HG02588 (cell line): ENCODE data around the gene FOXK1.
"Not testable (repeated sequence)": the region's sequence is repeated elsewhere in the genome, so short reads cannot be mapped to it uniquely, and the experiment has no call there.

Experiments
- ATAC-seq: cut with Tn5 transposase; IDR thresholded peaks from one replicate; pipeline ENCODE4 v1.9.1; 2021; ENCODE audit warnings: mild to moderate bottlenecking, moderate library complexity; ENCODE audit not compliant: unreplicated experiment

Gene FOXK1

DNA sequence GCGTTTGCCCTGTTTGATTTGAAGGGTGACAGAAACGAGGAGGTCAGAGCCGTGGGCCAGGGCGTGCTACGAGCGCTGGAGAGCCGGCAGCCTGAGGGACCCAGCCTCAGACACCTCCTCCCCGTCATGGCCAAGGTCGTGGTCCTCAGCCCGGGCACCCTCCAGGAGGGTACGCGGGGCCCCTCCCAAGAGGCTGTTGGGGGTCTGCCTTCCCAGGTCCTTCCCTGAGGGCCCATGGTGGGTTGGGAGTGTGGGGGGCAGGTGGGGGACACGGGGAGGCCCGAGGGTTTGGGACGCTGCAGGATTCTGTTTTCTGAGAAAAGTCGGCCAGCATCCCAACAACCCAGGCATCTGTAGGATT lies 101.2 kb downstream of the FOXK1 start:
- no peak for ATAC-seq

DNA sequence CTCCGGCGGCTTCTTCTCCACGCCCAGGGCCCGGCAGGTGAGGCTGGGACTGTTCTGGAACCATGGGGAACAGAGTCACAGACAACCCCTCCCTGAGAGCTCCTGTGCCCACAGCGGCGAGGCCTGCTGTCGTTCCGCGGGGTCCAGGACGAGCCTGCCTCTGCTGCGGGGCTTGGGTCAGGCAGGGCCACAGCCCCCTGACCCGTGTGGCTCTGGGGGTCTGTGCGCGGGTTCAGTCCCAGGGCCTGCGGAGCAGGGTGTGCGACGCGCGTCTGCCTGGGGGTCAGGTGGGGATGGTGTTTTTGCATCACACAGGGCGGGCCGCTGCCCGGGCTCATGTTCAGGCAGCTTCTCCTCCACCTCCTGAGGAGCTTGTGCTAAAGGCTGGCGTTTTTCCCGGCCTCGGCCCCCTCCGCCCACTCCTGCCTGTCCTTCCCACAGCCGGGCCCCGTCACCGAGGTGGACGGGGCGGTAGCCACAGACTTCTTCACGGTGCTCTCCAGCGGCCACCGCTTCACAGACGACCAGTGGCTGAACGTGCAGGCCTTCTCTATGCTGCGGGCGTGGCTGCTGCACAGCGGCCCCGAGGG lies 101.8 kb downstream of the FOXK1 start:
- no peak for ATAC-seq

GRCh38 chr7:4784799-4785198 lies 102.7 kb downstream of the FOXK1 start:
- no peak for ATAC-seq

DNA sequence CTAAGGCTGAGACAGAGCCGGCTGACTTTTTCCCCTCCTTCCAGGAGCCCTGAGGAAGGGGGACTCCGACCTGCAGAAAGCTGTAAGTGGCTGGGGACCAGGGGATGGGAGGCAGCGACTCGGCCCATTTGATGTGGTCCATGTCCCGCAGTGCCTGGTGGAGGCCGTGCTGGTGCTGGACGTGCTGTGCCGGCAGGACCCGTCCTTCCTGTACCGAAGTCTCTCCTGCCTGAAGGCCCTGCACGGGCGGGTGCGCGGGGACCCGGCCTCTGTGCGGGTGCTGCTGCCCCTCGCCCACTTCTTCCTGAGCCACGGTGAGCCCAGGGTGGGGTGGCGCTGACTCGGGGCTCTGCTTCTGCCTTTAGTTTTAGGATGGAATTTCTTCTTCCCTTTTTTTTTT lies 103.3 kb downstream of the FOXK1 start:
- ATAC-seq, result no peak

DNA sequence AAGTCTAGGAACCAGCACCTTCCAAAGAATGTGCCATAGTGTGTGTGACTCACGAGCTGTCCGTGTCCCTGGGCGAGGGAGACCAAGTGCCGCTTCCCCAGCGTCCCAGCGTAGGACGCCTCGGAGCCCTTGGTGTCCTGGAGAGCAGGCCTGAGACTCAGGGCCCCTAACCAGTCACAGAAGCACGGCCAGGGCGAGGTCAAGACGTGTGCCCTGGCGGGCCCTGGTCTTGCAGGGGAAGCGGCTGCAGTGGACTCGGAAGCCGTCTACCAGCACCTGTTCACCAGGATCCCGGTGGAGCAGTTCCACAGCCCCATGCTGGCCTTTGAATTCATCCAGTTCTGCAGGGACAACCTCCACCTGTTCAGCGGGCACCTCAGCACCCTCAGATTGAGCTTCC lies 103.9 kb downstream of the FOXK1 start:
- ATAC-seq, result no peak

- ATAC-seq, result no peak
These were observed 105.4 kb downstream of the FOXK1 start for GRCh38 chr7:4787541-4787940.

DNA sequence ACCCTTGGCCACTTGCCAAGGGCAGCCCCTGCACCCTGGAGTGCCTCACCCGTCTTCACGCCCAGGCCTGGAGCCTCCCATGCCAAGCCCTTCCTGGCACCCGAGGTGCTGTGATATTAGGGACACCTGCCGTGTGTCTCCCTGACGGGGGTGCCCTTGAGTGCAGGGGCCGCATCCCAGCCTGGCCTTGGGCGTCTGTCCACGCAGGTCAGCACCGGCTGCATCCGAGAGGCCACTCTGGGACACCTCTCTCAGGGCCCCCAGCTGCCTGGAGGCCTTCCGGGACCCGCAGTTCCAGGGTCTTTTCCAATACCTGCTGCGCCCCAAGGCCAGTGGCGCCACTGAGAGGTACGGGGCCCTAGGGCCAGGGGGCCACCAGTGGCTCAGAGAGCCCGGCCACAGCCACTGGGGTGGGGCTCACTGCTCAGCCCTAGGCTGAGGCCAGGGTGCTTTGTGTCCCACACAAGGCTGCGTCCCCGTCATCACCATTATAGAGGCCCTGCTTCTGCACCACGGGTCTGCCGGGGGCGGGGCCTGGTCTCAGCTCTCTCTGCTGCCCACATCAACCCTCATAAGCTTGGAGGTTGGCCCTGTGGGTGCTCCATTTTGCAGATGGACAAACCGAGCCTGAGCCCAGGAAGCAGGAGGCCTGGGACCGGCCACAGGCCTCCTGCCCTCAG lies 106.0 kb downstream of the FOXK1 start:
- no peak for ATAC-seq

DNA sequence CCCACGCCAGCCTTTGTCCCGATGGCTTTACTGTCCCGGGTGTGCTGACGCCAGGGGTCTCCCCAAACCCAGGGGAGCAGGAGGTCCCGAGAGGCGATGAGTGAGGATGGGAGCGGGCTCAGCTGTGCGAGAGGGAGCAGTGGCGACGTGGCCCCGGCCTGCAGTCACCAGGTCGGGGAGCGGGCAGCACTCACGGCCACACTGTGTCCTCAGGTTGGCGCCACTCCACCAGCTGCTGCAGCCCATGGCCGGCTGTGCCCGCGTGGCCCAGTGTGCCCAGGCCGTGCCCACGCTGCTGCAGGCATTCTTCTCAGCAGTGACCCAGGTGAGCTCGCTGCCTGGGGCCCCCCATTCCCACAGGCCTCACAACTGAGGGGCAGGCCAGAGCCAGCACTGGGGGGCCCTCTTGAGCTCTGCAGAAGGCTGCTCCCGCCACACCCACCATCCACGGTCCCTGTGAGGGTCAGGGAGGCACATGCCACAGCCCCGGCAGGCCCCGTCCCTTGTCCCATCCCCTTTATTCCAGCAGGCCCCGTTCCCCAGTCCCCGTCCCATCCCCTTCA lies 106.6 kb downstream of the FOXK1 start:
- no peak for ATAC-seq

GRCh38 chr7:4789194-4790077 lies 107.3 kb downstream of the FOXK1 start:
- ATAC-seq, result no peak

GRCh38 chr7:4790078-4790465 lies 108.0 kb downstream of the FOXK1 start:
- no peak for ATAC-seq

DNA sequence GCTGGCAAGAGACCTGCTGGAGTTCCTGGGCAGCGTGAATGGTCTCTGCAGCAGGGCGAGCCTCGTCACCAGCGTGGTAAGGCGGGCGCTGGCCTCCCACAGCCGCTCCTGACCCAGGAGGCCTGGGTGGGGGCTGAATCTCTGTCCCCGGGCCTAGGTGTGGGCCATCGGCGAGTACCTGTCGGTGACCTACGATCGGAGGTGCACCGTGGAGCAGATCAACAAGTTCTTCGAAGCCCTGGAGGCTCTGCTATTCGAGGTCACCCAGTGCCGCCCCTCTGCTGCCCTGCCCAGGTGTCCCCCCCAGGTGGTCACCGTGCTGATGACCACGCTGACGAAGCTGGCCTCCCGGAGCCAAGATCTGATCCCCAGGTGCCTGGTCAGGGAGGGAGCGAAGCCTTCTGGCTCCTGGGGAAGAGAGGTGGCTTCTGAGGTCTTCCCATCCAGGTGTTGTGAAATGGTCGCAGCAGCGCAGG lies 108.5 kb downstream of the FOXK1 start:
- ATAC-seq, result no peak

GRCh38 chr7:4791101-4791737 lies 109.1 kb downstream of the FOXK1 start:
- ATAC-seq, result no peak

GRCh38 chr7:4791738-4792536 lies 109.8 kb downstream of the FOXK1 start:
- ATAC-seq, result no peak

DNA sequence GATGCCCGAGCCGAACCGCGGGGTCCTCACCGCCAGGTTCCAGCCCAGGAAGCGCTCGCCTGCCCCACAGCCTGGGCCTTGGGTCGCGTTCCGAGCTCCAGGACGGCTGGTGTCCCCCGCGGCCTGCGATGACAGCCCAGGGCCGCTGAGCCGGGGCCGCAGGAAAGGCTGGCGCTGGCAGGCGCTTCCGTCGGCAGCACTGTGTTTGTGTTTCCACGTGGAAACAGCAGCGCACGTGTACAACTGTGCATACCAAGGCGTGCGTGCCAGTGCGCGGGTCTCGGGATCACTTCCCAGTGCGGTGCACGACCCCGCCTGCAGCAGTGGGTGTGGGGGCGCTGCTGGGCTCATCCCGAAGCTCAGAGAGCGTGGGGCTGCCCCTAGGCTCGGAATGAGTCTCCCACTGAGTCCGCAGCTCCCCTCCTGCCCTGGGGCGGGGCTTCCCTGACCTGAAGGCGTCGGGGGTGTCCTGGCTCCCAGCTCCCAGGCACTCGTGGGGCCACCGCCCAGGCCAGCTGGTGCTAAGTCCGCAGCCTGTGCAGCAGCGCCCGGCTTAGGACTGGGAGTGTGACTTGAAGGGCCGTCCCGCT lies 110.5 kb downstream of the FOXK1 start:
- ATAC-seq, result no peak

DNA sequence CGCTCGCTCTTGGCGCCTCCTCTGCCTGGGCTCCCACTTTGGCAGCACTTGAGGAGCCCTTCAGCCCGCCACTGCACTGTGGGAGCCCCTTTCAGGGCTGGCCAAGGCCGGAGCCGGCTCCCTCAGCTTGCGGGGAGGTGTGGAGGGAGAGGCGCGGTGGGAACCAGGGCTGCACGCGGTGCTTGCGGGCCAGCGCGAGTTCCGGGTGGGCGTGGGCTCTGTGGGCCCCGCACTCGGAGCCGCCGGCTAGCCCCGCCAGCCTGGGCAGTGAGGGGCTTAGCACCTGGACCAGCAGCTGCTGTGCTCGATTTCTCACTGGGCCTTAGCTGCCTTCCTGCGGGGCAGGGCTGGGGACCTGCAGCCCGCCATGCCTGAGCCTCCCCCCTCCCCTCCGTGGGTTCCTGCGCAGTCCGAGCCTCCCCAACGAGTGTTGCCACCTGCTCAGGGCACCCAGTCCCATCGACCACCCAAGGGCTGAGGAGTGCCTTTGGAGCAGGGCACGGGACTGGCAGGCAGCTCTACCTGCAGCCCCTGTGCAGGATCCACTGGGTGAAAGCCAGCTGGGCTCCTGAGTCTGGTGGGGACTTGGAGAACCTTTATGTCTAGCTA lies 111.4 kb downstream of the FOXK1 start:
- ATAC-seq, result not testable (repeated sequence)

- ATAC-seq, result not testable (repeated sequence)
These were observed 112.1 kb downstream of the FOXK1 start for GRCh38 chr7:4794171-4794570.

- ATAC-seq, result no peak
These were observed 112.7 kb downstream of the FOXK1 start for GRCh38 chr7:4794591-4795350.

DNA sequence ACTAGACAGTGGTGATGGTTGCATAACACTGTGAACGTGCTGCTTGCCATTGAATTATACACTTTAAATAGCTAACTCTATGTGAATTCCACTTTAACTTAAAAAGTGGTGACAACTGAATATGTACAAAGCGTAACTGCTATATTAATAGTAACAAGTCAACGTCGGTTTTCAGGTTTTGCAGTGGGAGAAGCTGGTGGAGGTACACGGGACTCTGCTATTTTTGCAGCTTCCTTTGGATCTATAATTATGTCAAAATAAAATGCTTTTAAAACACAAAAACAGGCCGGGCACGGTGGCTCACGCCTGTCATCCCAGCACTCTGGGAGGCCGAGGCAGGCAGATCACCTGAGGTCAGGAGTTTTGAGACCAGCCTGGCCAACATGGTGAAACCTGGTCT lies 114.4 kb downstream of the FOXK1 start:
- ATAC-seq, result no peak
